HG03280 (cell line): Measurements from ENCODE around the gene FAM174B.
"Not testable (repeated sequence)": the region's sequence is repeated elsewhere in the genome, so short reads cannot be mapped to it uniquely, and the experiment has no call there.

Experiments
- ATAC-seq: cut with Tn5 transposase; IDR thresholded peaks from one replicate; pipeline ENCODE4 v1.9.1; 2021; ENCODE audit warnings: mild to moderate bottlenecking, moderate library complexity; ENCODE audit not compliant: unreplicated experiment

Gene FAM174B

GRCh38 chr15:92619145-92620101 is 36.2 kb downstream of the FAM174B start:
- no peak for ATAC-seq

- ATAC-seq = no peak
Measured at GRCh38 chr15:92617549-92618520, 37.7 kb downstream of the FAM174B start.

DNA sequence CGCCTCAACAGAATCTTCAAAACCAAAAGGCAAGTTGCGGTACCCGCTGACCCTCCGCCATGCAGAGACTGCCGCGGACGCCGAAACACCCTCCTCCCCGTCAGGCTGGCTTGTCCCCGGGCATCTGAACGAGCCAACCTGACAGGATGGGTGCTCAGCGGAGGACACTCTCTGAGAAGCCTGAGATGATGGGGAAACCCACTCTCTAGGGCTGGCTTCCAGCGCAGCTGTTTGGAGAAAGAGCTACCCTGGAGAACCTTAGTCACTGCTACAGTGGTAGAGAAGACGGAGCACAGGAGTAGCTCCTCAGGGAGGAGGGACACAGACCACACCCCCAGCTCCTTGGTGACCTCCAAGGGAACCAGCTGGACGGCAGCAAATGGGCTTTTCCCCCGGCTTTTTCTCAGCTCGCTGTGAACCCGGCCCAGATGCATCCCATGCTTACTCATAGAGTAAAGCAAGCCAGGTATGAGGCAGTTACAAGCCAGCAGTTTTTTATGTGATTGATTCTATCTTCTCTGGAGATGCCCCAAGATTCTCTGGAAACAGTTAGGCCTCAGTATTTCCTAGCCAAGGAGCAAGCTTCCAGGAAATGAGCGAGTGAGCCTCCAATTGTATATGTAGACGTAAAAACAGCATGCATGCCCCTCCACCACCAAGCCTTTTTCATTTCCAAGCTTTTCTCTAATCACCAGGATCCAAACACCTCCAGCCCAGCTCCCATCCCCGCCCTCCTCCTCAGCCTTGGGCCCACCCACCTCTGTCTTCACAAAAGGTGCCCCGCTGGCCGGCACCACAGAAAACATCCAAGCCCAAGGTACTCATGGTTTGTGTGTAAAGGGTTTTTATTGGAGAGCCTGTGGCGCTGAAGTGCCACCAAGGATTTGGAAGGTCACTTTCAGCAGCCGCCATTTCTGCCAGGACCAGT is 38.7 kb downstream of the FAM174B start:
- no peak for ATAC-seq

GRCh38 chr15:92614791-92615785 is 40.5 kb downstream of the FAM174B start:
- no peak for ATAC-seq

GRCh38 chr15:92614301-92614700 is 41.3 kb downstream of the FAM174B start:
- ATAC-seq = no peak

DNA sequence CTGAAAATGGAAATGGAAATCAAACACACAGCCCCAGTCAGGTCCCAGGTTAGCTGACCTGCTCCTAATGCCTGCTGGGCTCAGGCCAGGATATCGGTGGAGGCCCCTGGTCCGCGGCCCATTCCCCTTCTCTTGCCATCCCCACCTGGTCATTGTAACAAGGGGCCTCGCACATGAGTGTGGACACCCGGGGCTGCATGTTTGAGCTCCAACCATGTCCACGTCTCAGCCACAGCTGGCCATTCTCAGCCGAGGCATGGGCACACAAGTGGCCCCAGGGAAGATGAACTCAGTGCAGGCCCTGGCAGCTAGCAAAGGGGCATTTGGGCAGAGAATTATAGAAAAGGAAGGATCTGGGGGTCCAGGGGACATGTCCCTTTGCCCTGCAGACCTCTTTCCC is 41.7 kb downstream of the FAM174B start:
- ATAC-seq = no peak

DNA sequence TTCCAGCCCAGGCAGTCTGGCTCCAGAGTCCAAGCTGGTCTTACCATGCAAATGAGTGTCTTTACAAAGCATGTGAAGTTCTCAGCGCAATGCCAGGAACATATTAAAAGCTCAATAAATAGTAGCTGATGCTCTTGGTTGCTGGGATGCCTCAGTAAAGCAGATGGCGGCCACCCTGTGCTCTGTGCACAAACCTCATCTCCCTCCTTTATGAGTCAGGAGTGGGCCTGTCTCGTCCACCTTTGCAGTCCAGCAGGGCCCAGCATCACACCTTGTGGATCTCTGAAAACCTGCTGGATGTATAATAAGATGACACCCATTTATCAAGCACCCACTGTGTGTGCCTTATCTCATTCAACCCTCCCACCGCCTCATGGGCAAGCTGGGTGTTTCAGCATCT is 42.7 kb downstream of the FAM174B start:
- no peak for ATAC-seq

DNA sequence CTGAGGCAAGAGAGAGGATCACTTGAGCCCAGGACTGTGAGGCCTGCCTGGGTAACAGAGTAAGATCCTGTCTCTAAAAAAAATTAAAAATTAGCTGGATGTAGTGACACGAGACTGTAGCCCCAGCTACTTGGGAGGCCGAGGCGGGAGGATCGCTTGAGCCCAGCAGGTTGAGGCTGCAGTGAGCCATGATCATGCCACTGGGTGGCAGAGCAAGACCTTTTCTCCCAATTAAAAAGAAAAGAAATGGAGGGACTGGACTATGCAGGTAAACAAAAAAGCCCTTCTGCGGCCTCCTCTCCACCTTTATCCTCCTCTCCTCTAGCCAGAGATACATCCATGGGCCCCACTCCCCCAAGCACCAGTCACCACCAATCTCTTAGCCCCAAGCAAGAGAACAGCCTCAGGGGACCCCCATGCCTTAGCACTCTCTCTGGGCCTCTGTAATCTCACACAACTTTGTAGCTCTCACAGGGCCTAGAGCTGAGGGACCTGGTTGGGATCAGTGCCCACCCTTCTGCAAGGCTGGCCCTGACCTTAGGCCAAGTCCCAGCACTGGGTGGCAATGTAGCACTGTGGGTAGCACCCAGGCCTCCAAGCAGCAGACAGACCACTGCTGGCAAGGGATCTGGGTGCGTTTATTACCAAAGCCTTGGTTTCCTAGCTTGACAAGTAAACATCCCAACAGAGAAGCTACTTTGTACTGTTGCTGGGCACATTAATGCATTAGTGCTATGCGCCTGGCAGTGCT is 43.4 kb downstream of the FAM174B start:
- no peak for ATAC-seq

DNA sequence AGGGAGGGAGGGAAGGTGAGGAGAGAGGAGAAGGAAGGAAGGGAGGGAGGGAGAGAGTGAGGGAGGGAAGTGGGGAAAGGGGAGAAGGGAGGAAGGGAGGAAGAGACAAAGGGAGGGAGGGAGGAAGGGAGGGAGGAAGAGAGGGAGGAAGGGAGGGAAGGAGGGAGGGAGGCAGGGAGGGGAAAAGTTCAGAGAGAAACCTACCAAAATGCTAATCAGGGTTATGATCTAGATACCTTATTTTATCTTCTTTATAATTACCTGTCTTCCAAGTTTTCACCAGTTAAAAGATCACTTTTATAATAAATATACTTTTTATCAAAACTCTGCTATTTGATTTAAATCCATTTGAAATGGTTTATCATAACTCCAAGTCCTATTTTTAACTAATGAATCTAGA is 44.4 kb downstream of the FAM174B start:
- no peak for ATAC-seq

DNA sequence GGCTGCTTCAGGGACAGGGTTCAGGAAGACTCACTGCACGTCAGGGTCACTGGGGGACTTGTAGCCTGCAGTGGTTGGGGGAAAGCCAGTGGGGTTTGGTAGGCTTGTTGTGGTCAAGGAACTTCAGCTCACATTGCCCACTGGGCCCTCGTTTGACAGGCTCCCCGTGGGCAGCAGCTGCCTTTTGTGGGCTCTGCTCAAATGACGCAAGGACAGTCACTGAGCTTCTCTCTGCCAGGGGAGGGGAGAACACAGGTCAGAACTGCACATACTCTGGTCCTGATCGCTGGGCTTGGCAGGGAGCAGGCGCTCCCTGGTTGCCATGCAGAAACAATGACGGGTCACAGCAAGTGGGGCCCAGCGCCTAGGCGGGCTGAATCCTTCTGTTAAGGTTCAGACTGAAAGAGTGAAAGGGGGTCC is 45.5 kb downstream of the FAM174B start:
- ATAC-seq = no peak

DNA sequence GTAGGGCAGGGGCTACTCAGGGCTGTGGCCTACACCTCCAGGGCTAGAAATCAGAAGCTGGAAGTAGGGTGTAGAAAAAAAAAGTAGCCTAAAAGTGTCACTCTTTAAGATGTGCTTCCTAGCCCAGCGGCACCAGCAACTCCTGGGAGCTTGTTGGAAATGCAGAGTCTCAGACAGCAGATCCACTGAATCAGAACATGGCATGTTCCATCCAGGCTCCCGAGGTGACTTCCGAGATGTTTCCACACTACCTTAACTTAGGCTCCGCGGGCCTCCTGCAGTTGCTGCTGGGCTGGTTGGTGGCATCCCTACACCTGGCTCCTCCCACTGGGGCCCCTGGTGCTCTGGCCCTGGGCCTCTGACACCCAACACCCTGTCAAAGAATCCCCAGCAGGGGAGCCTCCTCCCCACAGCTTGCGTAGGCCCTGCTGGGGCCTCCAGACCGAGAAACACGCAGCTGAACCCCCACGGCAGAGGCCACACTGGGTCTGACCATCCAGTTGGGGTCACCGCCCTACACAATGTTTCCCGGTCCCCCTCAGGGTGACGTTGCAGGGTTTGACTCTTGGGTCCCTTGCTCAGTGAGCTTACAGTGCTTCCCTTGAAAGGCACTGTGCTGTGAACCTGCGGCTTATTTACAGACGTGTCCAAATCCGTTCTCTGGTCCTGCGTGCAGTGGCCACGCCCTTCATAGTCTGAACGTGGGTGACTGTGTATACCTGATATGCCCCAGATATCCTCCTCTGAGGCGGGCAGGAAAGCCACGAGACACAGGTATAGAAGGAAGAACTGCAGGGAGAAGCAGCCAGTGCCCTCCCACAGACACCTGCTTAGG is 46.5 kb downstream of the FAM174B start:
- no peak for ATAC-seq

- ATAC-seq = not testable (repeated sequence)
Measured at GRCh38 chr15:92606836-92607150, 48.8 kb downstream of the FAM174B start.

- no peak for ATAC-seq
Measured at GRCh38 chr15:92606126-92606835, 49.3 kb downstream of the FAM174B start.

- no peak for ATAC-seq
Measured at GRCh38 chr15:92605225-92605944, 50.2 kb downstream of the FAM174B start.

GRCh38 chr15:92603743-92604470 is 51.7 kb downstream of the FAM174B start:
- no peak for ATAC-seq

DNA sequence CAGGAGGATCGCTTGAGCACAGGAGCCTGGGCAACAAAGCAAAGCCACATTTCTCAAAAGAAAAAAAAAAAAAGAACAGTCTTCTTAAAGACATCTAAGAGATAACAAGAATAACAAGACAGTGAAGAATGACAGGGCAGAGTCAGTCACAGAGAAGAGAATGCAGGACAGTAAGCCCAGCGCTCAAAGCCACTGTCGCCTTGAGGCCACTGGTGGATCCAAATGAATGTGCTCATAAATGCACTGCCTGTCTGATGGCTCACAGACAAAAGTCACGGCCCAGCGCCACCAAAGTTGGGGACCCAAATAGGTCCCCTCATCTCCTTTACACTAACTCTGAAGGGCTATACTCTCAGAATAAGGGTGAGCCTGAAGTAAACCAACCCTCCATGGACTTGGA is 52.3 kb downstream of the FAM174B start:
- ATAC-seq = no peak
